Measurements from ENCODE around the gene KHNYN. TPM values are rescaled to one million over a fixed set of nuclear protein-coding genes. Genes with fewer than 3 reads are reported as not detected.
A peak's percentile ranks its signal among the peaks of the same experiment; 100 is the strongest.

The KHNYN gene
- total RNA-seq, 2 donors from 2014 or later, result 61.7 to 65.3 TPM

DNA sequence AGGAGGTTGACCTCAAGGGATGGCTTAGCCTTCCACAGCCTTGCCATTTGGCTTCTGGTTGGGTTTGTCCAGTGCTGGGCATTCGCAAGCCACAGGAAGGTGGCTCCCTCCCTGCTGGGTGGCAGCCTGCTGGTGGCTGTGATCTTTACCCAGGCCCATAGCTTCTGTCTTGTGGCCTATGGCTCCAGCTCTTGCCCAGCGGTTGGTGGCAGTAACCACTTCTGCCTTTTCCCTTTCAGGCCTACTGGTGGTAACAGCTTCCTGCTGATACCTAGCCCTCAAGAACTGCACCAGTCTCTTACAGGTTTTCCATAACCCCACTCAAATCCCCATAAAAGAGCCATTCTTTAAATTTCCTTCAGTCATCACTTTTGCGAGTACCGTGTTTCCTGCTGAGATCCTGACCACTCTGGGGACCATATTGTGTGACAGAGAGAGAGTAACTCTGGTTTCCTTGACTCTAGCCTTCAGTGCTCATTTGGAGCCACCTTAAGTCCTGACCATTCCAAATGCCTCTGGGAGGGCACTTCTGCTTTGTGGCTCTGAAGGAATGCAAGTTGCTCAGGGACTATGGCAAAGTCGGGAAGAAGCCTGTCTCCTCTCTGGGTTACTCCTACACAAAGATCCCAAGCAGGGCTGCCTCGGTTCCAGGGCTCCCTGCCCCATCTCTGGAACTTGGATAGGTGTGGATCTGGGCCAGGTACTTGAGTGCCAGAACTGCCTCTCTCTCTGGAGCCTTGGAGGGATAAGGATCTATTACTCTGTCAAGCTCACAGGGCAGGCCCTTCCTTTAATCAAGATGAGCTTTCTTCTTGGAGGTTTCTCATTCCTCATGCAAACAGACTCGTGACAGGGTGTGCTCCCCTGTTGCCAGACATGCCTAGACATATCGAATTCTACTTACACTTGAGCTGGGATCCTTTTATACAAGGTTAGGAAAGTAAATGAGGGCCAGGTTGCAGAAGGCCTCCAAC is 33.9 kb upstream of the KHNYN start:
- no peak overlapping the region for H3K27ac Mint-ChIP-seq
- peaks cover 5 to 7% of the 10 kb centered on the region in 2 donors for H3K4me1 Mint-ChIP-seq (ENCODE audit: low read depth in 2 of 2)
- H3K9me3 Mint-ChIP-seq, result no peaks in the 10 kb centered on the region
- no peak overlapping the region for H3K4me3 Mint-ChIP-seq
- ATAC-seq (no peak), DNase-seq (ENCODE audit: low spot score) (no peak)
- H3K36me3 Mint-ChIP-seq, result no peaks in the 10 kb centered on the region
- H3K27me3 Mint-ChIP-seq, result peaks cover 8 to 9% of the 10 kb centered on the region in 2 donors

GRCh38 chr14:24397639-24398292 is 32.0 kb upstream of the KHNYN start:
- Mint-ChIP-seq H3K27me3 (peaks cover 8 to 14% of the 10 kb centered on the region in 2 donors), H3K9me3 (no peaks in the 10 kb centered on the region), H3K4me1 (ENCODE audit: low read depth in 2 of 2) (peaks cover 5 to 7% of the 10 kb centered on the region in 2 donors), H3K27ac (no peak overlapping the region), H3K36me3 (no peaks in the 10 kb centered on the region), H3K4me3 (peak overlapping the region; percentile 19)
- no peak for DNase-seq (ENCODE audit: low spot score)
- no peak for ATAC-seq

GRCh38 chr14:24398293-24398652 is 31.5 kb upstream of the KHNYN start:
- DNase-seq (ENCODE audit: low spot score), result no peak
- no peak for ATAC-seq
- Mint-ChIP-seq H3K4me3 (no peak overlapping the region), H3K27ac (no peak overlapping the region), H3K4me1 (ENCODE audit: low read depth in 2 of 2) (peaks cover 5 to 7% of the 10 kb centered on the region in 2 donors), H3K9me3 (no peaks in the 10 kb centered on the region), H3K27me3 (peaks cover 13 to 19% of the 10 kb centered on the region in 2 donors), H3K36me3 (no peaks in the 10 kb centered on the region)

- peaks cover 5 to 7% of the 10 kb centered on the region in 2 donors for H3K4me1 Mint-ChIP-seq (ENCODE audit: low read depth in 2 of 2)
- peak within 1 kb of the TSS; percentile 43 for H3K4me3 Mint-ChIP-seq
- H3K27me3 Mint-ChIP-seq, result peaks cover 19 to 21% of the 10 kb centered on the region in 2 donors
- H3K9me3 Mint-ChIP-seq, result no peaks in the 10 kb centered on the region
- ATAC-seq (peak; percentile 69 to 82), DNase-seq (ENCODE audit: low spot score) (no peak)
- H3K36me3 Mint-ChIP-seq, result no peaks in the 10 kb centered on the region
- H3K27ac Mint-ChIP-seq, result no peak within 1 kb of the TSS
Measured at GRCh38 chr14:24398653-24399446, 30.9 kb upstream of the KHNYN start, which contains the start of gene NYNRIN. NYNRIN (plus strand) TSS chr14:24399003; CDS start chr14:24399247, 244 bp downstream.

- Mint-ChIP-seq H3K9me3 (no peaks in the 10 kb centered on the region), H3K27ac (no peak overlapping the region), H3K27me3 (peaks cover 25 to 27% of the 10 kb centered on the region in 2 donors), H3K4me1 (ENCODE audit: low read depth in 2 of 2) (peaks cover 5 to 7% of the 10 kb centered on the region in 2 donors), H3K36me3 (no peaks in the 10 kb centered on the region), H3K4me3 (peak overlapping the region; percentile 43)
- DNase-seq (ENCODE audit: low spot score) (no peak), ATAC-seq (no peak)
Measured at GRCh38 chr14:24399447-24399822, 30.3 kb upstream of the KHNYN start.

GRCh38 chr14:24399999-24400718 is 29.6 kb upstream of the KHNYN start:
- Mint-ChIP-seq H3K27me3 (peaks cover 32% of the 10 kb centered on the region in 2 donors), H3K36me3 (no peaks in the 10 kb centered on the region), H3K27ac (no peak overlapping the region), H3K4me3 (peak overlapping the region; percentile 43), H3K4me1 (ENCODE audit: low read depth in 2 of 2) (peaks cover 5 to 7% of the 10 kb centered on the region in 2 donors), H3K9me3 (no peaks in the 10 kb centered on the region)
- DNase-seq (ENCODE audit: low spot score) (no peak), ATAC-seq (no peak)

GRCh38 chr14:24401810-24402702 is 27.7 kb upstream of the KHNYN start:
- no peaks in the 10 kb centered on the region for H3K9me3 Mint-ChIP-seq
- H3K4me1 Mint-ChIP-seq (ENCODE audit: low read depth in 2 of 2), result peaks cover 0 to 3% of the 10 kb centered on the region in 2 donors
- H3K27me3 Mint-ChIP-seq, result peaks cover 36 to 37% of the 10 kb centered on the region in 2 donors
- H3K36me3 Mint-ChIP-seq, result no peaks in the 10 kb centered on the region
- H3K27ac Mint-ChIP-seq, result no peak overlapping the region
- ATAC-seq, result no peak
- DNase-seq (ENCODE audit: low spot score), result no peak
- no peak overlapping the region for H3K4me3 Mint-ChIP-seq

GRCh38 chr14:24403294-24403998 is 26.3 kb upstream of the KHNYN start:
- Mint-ChIP-seq H3K9me3 (no peaks in the 10 kb centered on the region), H3K27ac (no peak overlapping the region), H3K27me3 (peaks cover 36 to 37% of the 10 kb centered on the region in 2 donors), H3K4me1 (ENCODE audit: low read depth in 2 of 2) (peaks cover 0 to 3% of the 10 kb centered on the region in 2 donors), H3K4me3 (no peak overlapping the region), H3K36me3 (no peaks in the 10 kb centered on the region)
- DNase-seq (ENCODE audit: low spot score) (no peak), ATAC-seq (no peak)

DNA sequence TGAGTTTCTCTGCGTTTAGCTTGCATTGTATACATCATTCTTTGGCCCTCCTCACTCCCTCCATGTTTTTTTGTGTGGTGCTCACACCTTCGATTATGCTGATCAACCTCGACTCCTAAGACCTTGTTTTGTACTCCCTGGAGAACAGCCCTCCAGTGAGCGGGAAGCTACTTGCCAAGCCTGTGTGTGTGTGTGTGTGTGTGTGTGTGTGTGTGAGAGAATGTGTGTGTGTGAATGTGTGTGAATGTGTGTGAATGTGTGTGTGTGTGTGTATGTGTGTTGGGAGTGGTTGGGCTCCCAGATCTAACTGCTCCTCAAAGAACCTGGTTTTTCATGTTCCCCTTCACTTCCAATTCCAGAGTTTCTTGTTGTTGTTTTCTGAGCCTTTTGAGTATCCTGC is 24.9 kb upstream of the KHNYN start:
- Mint-ChIP-seq H3K9me3 (no peaks in the 10 kb centered on the region), H3K4me1 (ENCODE audit: low read depth in 2 of 2) (no peaks in the 10 kb centered on the region), H3K36me3 (no peaks in the 10 kb centered on the region), H3K4me3 (no peak overlapping the region), H3K27me3 (peaks cover 33 to 37% of the 10 kb centered on the region in 2 donors), H3K27ac (no peak overlapping the region)
- DNase-seq (ENCODE audit: low spot score) (no peak), ATAC-seq (no peak)

DNA sequence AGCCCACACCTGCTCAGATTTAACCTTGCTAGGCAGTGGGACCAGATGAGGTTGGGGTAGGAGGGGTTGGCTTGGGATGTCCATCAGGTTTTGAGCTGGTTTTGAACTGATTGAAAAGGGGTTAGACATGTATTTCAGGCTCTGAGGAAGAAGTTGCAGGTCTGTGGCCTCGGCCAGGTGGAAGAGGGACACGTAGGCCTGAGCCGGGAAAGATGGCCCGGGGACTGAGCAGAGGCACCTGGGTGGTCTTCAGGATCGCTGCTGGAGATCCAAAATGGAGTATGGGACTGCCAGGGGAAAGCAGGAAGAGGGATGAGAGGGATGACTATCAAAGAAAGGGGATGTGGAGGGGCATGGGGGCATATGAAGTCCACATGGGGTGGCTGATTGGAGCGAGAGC is 23.3 kb upstream of the KHNYN start:
- no peak for DNase-seq (ENCODE audit: low spot score)
- ATAC-seq, result no peak
- Mint-ChIP-seq H3K27me3 (peaks cover 28 to 36% of the 10 kb centered on the region in 2 donors), H3K4me3 (no peak overlapping the region), H3K27ac (no peak overlapping the region), H3K4me1 (ENCODE audit: low read depth in 2 of 2) (no peaks in the 10 kb centered on the region), H3K36me3 (no peaks in the 10 kb centered on the region), H3K9me3 (no peaks in the 10 kb centered on the region)

GRCh38 chr14:24407608-24408325 is 22.0 kb upstream of the KHNYN start:
- no peaks in the 10 kb centered on the region for H3K4me1 Mint-ChIP-seq (ENCODE audit: low read depth in 2 of 2)
- no peak overlapping the region for H3K4me3 Mint-ChIP-seq
- H3K9me3 Mint-ChIP-seq, result no peaks in the 10 kb centered on the region
- ATAC-seq (no peak), DNase-seq (ENCODE audit: low spot score) (no peak)
- H3K27me3 Mint-ChIP-seq, result peaks cover 22 to 29% of the 10 kb centered on the region in 2 donors
- H3K36me3 Mint-ChIP-seq, result no peaks in the 10 kb centered on the region
- H3K27ac Mint-ChIP-seq, result no peak overlapping the region
